ENCODE measurements around the gene TNIP2. TPM values are rescaled to one million over a fixed set of nuclear protein-coding genes. Genes with fewer than 3 reads are reported as not detected.
A peak's percentile ranks its signal among the peaks of the same experiment; 100 is the strongest.

Gene TNIP2
- total and polyA plus RNA-seq, 2 of the 13 experiments (the other 11 are each of a cell fraction or from before 2014, with no cell fraction given) = 25.6 to 38.0 TPM

DNA sequence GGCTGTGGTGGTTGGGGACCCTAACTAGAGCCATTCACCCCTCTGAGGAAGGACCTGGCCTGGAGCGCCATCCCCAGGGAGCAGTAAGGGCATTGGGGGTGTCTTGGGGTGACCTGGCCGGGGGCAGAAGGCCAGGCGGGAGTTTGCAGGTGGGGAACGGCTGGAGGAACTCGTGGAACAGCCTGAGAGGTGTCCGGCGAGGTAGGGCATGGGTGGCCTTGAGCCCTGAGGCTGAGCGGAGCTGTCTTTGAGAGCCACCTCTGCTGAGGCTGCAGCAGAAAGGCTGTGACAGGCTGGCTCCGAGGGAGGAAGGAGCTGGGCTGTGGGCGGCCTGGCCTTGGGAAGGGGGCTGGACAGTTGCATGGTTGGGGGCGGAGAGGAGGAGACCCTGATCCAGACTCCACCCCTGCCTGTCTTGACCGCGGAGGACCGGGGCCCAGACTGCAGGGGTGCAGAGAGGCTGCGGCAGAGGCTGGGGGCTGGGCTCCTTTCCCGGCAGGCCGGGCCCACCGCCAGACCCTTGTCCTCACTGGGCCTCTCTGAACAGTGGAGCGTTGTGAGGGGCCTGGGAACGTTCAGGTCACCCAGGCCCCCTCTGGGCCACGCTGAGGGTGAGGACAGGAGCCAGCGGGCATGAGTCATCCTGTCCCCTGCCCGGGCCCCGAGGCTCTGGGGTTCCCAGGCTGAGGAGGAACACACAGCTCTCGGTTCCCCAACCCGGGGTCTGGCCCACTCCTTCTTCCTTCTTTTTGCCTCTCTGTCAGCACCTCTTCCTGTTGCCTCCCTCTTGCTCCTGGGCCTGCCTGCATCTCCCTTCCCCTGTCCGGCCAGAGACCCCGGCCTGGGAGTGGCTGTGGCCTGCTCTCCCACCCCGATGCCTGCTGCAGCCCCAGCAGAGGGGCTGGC is 44.8 kb upstream of the TNIP2 start (continued):
- 0 out of 2 replicates have a peak, but pooled peaks have one; percentile 15 for TF ChIP-seq RFXAP (CRISPR knock-in tag; IDR thresholded peaks at IDR 0.05; ENCODE audit: borderline replicate concordance)
- no peak for TF ChIP-seq TCF12 (IDR thresholded peaks at IDR 0.05)
- TF ChIP-seq TCF12 (CRISPR knock-in tag; IDR thresholded peaks at IDR 0.05) = no peak
- no peak for TF ChIP-seq YY1 (IDR thresholded peaks at IDR 0.05; ENCODE audit: insufficient read depth, insufficient replicate concordance, low read depth, low read length)
- TF ChIP-seq KDM6A (CRISPR knock-in tag; IDR thresholded peaks at IDR 0.05; ENCODE audit: low read depth) = peak; percentile 72
- TF ChIP-seq PHB2 (IDR thresholded peaks at IDR 0.05; ENCODE audit: partially characterized antibody) = no peak
- TF ChIP-seq SRSF1 (optimal IDR thresholded peaks at IDR 0.05; ENCODE audit: low read depth, low read length) = no peak
- TF ChIP-seq REPIN1 (CRISPR knock-in tag; IDR thresholded peaks at IDR 0.05; ENCODE audit: borderline replicate concordance, low read depth) = no peak
- 0 out of 2 replicates have a peak, but pooled peaks have one; percentile 30 for TF ChIP-seq ZNF274 (CRISPR knock-in tag; IDR thresholded peaks at IDR 0.05)
- no peak for TF ChIP-seq ZNF367 (CRISPR knock-in tag; IDR thresholded peaks at IDR 0.05; ENCODE audit: borderline replicate concordance)
- peak; percentile 36; the same call in 1 of the 2 replicates for TF ChIP-seq HOXA5 (CRISPR knock-in tag; IDR thresholded peaks at IDR 0.05)
- TF ChIP-seq ZNF260 (CRISPR knock-in tag; IDR thresholded peaks at IDR 0.05; ENCODE audit: borderline replicate concordance, low read depth) = no peak
- TF ChIP-seq, protein P1, sequence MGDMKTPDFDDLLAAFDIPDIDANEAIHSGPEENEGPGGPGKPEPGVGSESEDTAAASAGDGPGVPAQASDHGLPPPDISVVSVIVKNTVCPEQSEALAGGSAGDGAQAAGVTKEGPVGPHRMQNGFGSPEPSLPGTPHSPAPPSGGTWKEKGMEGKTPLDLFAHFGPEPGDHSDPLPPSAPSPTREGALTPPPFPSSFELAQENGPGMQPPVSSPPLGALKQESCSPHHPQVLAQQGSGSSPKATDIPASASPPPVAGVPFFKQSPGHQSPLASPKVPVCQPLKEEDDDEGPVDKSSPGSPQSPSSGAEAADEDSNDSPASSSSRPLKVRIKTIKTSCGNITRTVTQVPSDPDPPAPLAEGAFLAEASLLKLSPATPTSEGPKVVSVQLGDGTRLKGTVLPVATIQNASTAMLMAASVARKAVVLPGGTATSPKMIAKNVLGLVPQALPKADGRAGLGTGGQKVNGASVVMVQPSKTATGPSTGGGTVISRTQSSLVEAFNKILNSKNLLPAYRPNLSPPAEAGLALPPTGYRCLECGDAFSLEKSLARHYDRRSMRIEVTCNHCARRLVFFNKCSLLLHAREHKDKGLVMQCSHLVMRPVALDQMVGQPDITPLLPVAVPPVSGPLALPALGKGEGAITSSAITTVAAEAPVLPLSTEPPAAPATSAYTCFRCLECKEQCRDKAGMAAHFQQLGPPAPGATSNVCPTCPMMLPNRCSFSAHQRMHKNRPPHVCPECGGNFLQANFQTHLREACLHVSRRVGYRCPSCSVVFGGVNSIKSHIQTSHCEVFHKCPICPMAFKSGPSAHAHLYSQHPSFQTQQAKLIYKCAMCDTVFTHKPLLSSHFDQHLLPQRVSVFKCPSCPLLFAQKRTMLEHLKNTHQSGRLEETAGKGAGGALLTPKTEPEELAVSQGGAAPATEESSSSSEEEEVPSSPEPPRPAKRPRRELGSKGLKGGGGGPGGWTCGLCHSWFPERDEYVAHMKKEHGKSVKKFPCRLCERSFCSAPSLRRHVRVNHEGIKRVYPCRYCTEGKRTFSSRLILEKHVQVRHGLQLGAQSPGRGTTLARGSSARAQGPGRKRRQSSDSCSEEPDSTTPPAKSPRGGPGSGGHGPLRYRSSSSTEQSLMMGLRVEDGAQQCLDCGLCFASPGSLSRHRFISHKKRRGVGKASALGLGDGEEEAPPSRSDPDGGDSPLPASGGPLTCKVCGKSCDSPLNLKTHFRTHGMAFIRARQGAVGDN (CRISPR knock-in tag; IDR thresholded peaks at IDR 0.05) = peak; percentile 93
- TF ChIP-seq SYNCRIP (IDR thresholded peaks at IDR 0.05; ENCODE audit: insufficient read depth, low read depth, low read length) = no peak
- TF ChIP-seq ZNF615 (CRISPR knock-in tag; IDR thresholded peaks at IDR 0.05; ENCODE audit: borderline replicate concordance) = no peak
- TF ChIP-seq, protein P2, sequence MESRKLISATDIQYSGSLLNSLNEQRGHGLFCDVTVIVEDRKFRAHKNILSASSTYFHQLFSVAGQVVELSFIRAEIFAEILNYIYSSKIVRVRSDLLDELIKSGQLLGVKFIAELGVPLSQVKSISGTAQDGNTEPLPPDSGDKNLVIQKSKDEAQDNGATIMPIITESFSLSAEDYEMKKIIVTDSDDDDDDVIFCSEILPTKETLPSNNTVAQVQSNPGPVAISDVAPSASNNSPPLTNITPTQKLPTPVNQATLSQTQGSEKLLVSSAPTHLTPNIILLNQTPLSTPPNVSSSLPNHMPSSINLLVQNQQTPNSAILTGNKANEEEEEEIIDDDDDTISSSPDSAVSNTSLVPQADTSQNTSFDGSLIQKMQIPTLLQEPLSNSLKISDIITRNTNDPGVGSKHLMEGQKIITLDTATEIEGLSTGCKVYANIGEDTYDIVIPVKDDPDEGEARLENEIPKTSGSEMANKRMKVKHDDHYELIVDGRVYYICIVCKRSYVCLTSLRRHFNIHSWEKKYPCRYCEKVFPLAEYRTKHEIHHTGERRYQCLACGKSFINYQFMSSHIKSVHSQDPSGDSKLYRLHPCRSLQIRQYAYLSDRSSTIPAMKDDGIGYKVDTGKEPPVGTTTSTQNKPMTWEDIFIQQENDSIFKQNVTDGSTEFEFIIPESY (CRISPR knock-in tag; IDR thresholded peaks at IDR 0.05) = peak; percentile 64; the same call in 1 of the 2 replicates
- TF ChIP-seq TCF7 (IDR thresholded peaks at IDR 0.05; ENCODE audit: low read depth) = no peak
- TF ChIP-seq FOSL2 (CRISPR knock-in tag; IDR thresholded peaks at IDR 0.05) = peak; percentile 99
- peak; percentile 42; the same call in 1 of the 2 replicates for TF ChIP-seq ZNF792 (CRISPR knock-in tag; IDR thresholded peaks at IDR 0.05)
- TF ChIP-seq ERF (CRISPR knock-in tag; IDR thresholded peaks at IDR 0.05) = peak; percentile 86
- no peak for TF ChIP-seq ZNF484 (CRISPR knock-in tag; IDR thresholded peaks at IDR 0.05; ENCODE audit: borderline replicate concordance, low read depth)
- TF ChIP-seq UBTF (CRISPR knock-in tag; IDR thresholded peaks at IDR 0.05) = peak; percentile 97
